T1000 (cell line): ENCODE data around the gene P3H3.
A peak's percentile ranks its signal among the peaks of the same experiment; 100 is the strongest.
"Not testable (repeated sequence)": the region's sequence is repeated elsewhere in the genome, so short reads cannot be mapped to it uniquely, and the experiment has no call there.

Source experiments
- DNase-seq: peaks from one replicate; lab custom pipeline; 2025; ENCODE audit warnings: mixed read lengths; lab: John Stamatoyannopoulos, UW

The P3H3 gene

GRCh38 chr12:6867413-6868210, 39.4 kb downstream of the P3H3 start, which contains the start of gene TPI1:
TPI1 (plus strand) TSS chr12:6867531; CDS start chr12:6867567, 36 bp downstream.
- peak; percentile 82 for DNase-seq

- DNase-seq, result no peak
These were observed 40.2 kb downstream of the P3H3 start for GRCh38 chr12:6868211-6869048.

- DNase-seq, result peak; percentile 42
These were observed 41.1 kb downstream of the P3H3 start for GRCh38 chr12:6869049-6870021.

GRCh38 chr12:6870304-6870703, 42.1 kb downstream of the P3H3 start:
- not testable (repeated sequence) for DNase-seq

GRCh38 chr12:6871052-6871957, 43.1 kb downstream of the P3H3 start:
- DNase-seq, result no peak

- DNase-seq, result peak; percentile 46
These were observed 44.2 kb downstream of the P3H3 start for GRCh38 chr12:6872073-6873048.

GRCh38 chr12:6873094-6874014, 45.1 kb downstream of the P3H3 start, which contains the start of gene SPSB2:
SPSB2 (minus strand) TSS chr12:6873303; CDS start chr12:6872901, 402 bp downstream.
- DNase-seq, result peak; percentile 94

- DNase-seq, result not testable (repeated sequence)
These were observed 45.8 kb downstream of the P3H3 start for GRCh38 chr12:6874015-6874368.

GRCh38 chr12:6879824-6880223, 51.6 kb downstream of the P3H3 start:
- DNase-seq, result not testable (repeated sequence)

GRCh38 chr12:6883252-6883651, 55.0 kb downstream of the P3H3 start:
- no peak for DNase-seq

- DNase-seq, result no peak
These were observed 55.5 kb downstream of the P3H3 start for GRCh38 chr12:6883683-6884082.

- DNase-seq, result no peak
These were observed 56.3 kb downstream of the P3H3 start for GRCh38 chr12:6884539-6884938.

- not testable (repeated sequence) for DNase-seq
These were observed 58.2 kb downstream of the P3H3 start for GRCh38 chr12:6886206-6886999.

GRCh38 chr12:6887460-6887859, 59.3 kb downstream of the P3H3 start:
- DNase-seq, result no peak

- DNase-seq, result no peak
These were observed 60.2 kb downstream of the P3H3 start for GRCh38 chr12:6888360-6888759.

- not testable (repeated sequence) for DNase-seq
These were observed 60.6 kb downstream of the P3H3 start for GRCh38 chr12:6888794-6889193.
